Activated CD4-positive, CD25-positive, alpha-beta regulatory T cell treated with anti-CD3 and anti-CD28 coated beads, Interleukin-2, amount 50 U/mL, for 24 hours (primary cell): ENCODE data around the gene CCDC127.
"Not testable (repeated sequence)": the region's sequence is repeated elsewhere in the genome, so short reads cannot be mapped to it uniquely, and the experiment has no call there.

Experiments used
- ATAC-seq, 2 donors: fragments of 150-1000 bp; cut with Tn5 transposase; one replicate each; pipeline ENCODE4 v1.10.0; 2021; ENCODE audit warnings: mild to moderate bottlenecking in 1 of 2, moderate library complexity in 1 of 2

The CCDC127 gene

GRCh38 chr5:217494-218456, at the start of gene CCDC127, which contains the start of gene SDHA:
Gene CCDC127 (minus strand): TSS chr5:218153. CDS start chr5:216849, 1,304 bp downstream.
Gene SDHA (plus strand): TSS chr5:218320. CDS start chr5:218356, 36 bp downstream.
- peak; percentile 81 to 84 for ATAC-seq

GRCh38 chr5:267716-268115, 49.8 kb upstream of the CCDC127 start:
- no peak for ATAC-seq

- ATAC-seq, result not testable (repeated sequence)
These were observed 48.5 kb upstream of the CCDC127 start for GRCh38 chr5:266311-267026.

GRCh38 chr5:264338-264737, 46.4 kb upstream of the CCDC127 start:
- no peak for ATAC-seq

GRCh38 chr5:263275-263974, 45.5 kb upstream of the CCDC127 start:
- ATAC-seq, result not testable (repeated sequence)

- ATAC-seq, result no peak
These were observed 39.2 kb upstream of the CCDC127 start for GRCh38 chr5:257148-257547.

- not testable (repeated sequence) for ATAC-seq
These were observed 38.4 kb upstream of the CCDC127 start for GRCh38 chr5:256347-256746.

- ATAC-seq, result not testable (repeated sequence)
These were observed 37.2 kb upstream of the CCDC127 start for GRCh38 chr5:255116-255515.

GRCh38 chr5:254322-254721, 36.4 kb upstream of the CCDC127 start:
- ATAC-seq, result not testable (repeated sequence)

- no peak for ATAC-seq
These were observed 34.6 kb upstream of the CCDC127 start for GRCh38 chr5:252546-252945.

GRCh38 chr5:251975-252374, 34.0 kb upstream of the CCDC127 start:
- not testable (repeated sequence) for ATAC-seq

GRCh38 chr5:251538-251937, 33.6 kb upstream of the CCDC127 start:
- ATAC-seq, result not testable (repeated sequence)

GRCh38 chr5:251016-251415, 33.1 kb upstream of the CCDC127 start:
- ATAC-seq, result not testable (repeated sequence)

- ATAC-seq, result not testable (repeated sequence)
These were observed 32.4 kb upstream of the CCDC127 start for GRCh38 chr5:250396-250795.

GRCh38 chr5:245717-246116, 27.8 kb upstream of the CCDC127 start:
- not testable (repeated sequence) for ATAC-seq

- ATAC-seq, result not testable (repeated sequence)
These were observed 25.9 kb upstream of the CCDC127 start for GRCh38 chr5:243683-244367.

GRCh38 chr5:241045-241669, 23.2 kb upstream of the CCDC127 start:
- ATAC-seq, result not testable (repeated sequence)

GRCh38 chr5:240550-240949, 22.6 kb upstream of the CCDC127 start:
- not testable (repeated sequence) for ATAC-seq

GRCh38 chr5:237931-238330, 20.0 kb upstream of the CCDC127 start:
- ATAC-seq, result not testable (repeated sequence)

- ATAC-seq, result not testable (repeated sequence)
These were observed 17.6 kb upstream of the CCDC127 start for GRCh38 chr5:235527-235926.

- ATAC-seq, result no peak
These were observed 16.5 kb upstream of the CCDC127 start for GRCh38 chr5:234450-234849.

GRCh38 chr5:233426-233825, 15.5 kb upstream of the CCDC127 start:
- ATAC-seq, result not testable (repeated sequence)
